ENCODE results near the gene MSRB1. TPM values are rescaled to one million over a fixed set of nuclear protein-coding genes. Genes with fewer than 3 reads are reported as not detected.

Gene MSRB1
- total RNA-seq, 3 donors from 2014 or later (not counting 1 experiment from before 2014, with no cell fraction given): 10.8 to 19.9 (median 14.8) TPM

GRCh38 chr16:1914084-1914608 is 28.9 kb downstream of the MSRB1 start:
- H3K27me3 Mint-ChIP-seq (ENCODE audit: low read depth in 2 of 2): peaks cover 14 to 25% of the 10 kb centered on the region in 2 donors
- DNase-seq: no peak
- WGBS (ENCODE audit: insufficient coverage): 49% methylated on average over 15 of the region's 15 CpGs

GRCh38 chr16:1913327-1914083 is 29.5 kb downstream of the MSRB1 start:
- no peak for TF ChIP-seq CTCF (IDR thresholded peaks at IDR 0.05)
- Mint-ChIP-seq H3K4me1 (no peaks in the 10 kb centered on the region), H3K9me3 (no peaks in the 10 kb centered on the region), H3K36me3 (no peaks in the 10 kb centered on the region), H3K27ac (no peak overlapping the region), H3K4me3 (no peak overlapping the region), H3K27me3 (ENCODE audit: low read depth in 2 of 2) (peaks cover 17 to 26% of the 10 kb centered on the region in 2 donors)
- no peaks in the 10 kb centered on the region for H3K9me3 ChIP-seq (ENCODE audit: control insufficient read depth, insufficient read depth, low read length)
- no peaks in the 10 kb centered on the region for H3K36me3 ChIP-seq (ENCODE audit: control insufficient read depth, insufficient read depth, low read length)
- intact Hi-C loops (cut with micrococcal nuclease): no loop called here
- H3K4me3 ChIP-seq (ENCODE audit: low read length): no peak overlapping the region
- no peak overlapping the region for H3K27ac ChIP-seq (ENCODE audit: low read length)
- DNase-seq: no peak
- no peak for ATAC-seq
- 70% methylated on average over 15 of the region's 21 CpGs for WGBS (ENCODE audit: insufficient coverage)
- peaks cover 11% of the 10 kb centered on the region for H3K27me3 ChIP-seq (ENCODE audit: control insufficient read depth, insufficient read depth, low read length)
- H3K4me1 ChIP-seq (ENCODE audit: control insufficient read depth, insufficient read depth, low read length): no peaks in the 10 kb centered on the region

More at GRCh38 chr16:1914084-1914608, 28.9 kb downstream of the MSRB1 start:
- ATAC-seq: no peak
- Mint-ChIP-seq H3K9me3 (no peaks in the 10 kb centered on the region), H3K36me3 (no peaks in the 10 kb centered on the region), H3K27ac (no peak overlapping the region), H3K4me3 (no peak overlapping the region), H3K4me1 (no peaks in the 10 kb centered on the region)
- H3K27ac ChIP-seq (ENCODE audit: low read length): no peak overlapping the region
- H3K4me3 ChIP-seq (ENCODE audit: low read length): no peak overlapping the region
- TF ChIP-seq CTCF (IDR thresholded peaks at IDR 0.05): no peak
- intact Hi-C loops (cut with micrococcal nuclease): no loop called here
- H3K36me3 ChIP-seq (ENCODE audit: control insufficient read depth, insufficient read depth, low read length): no peaks in the 10 kb centered on the region
- no peaks in the 10 kb centered on the region for H3K9me3 ChIP-seq (ENCODE audit: control insufficient read depth, insufficient read depth, low read length)
- H3K4me1 ChIP-seq (ENCODE audit: control insufficient read depth, insufficient read depth, low read length): no peaks in the 10 kb centered on the region
- peaks cover 11% of the 10 kb centered on the region for H3K27me3 ChIP-seq (ENCODE audit: control insufficient read depth, insufficient read depth, low read length)

GRCh38 chr16:1912215-1912543 is 30.8 kb downstream of the MSRB1 start:
- Mint-ChIP-seq H3K4me1 (no peaks in the 10 kb centered on the region), H3K9me3 (no peaks in the 10 kb centered on the region), H3K27ac (no peak overlapping the region), H3K27me3 (ENCODE audit: low read depth in 2 of 2) (peaks cover 20 to 28% of the 10 kb centered on the region in 2 donors), H3K36me3 (no peaks in the 10 kb centered on the region), H3K4me3 (no peak overlapping the region)
- no peaks in the 10 kb centered on the region for H3K4me1 ChIP-seq (ENCODE audit: control insufficient read depth, insufficient read depth, low read length)
- 87% methylated on average over 17 of the region's 17 CpGs for WGBS (ENCODE audit: insufficient coverage)
- no peak overlapping the region for H3K27ac ChIP-seq (ENCODE audit: low read length)
- TF ChIP-seq CTCF (IDR thresholded peaks at IDR 0.05): no peak
- H3K27me3 ChIP-seq (ENCODE audit: control insufficient read depth, insufficient read depth, low read length): peaks cover 6% of the 10 kb centered on the region
- DNase-seq (no peak), ATAC-seq (no peak)
- no peaks in the 10 kb centered on the region for H3K9me3 ChIP-seq (ENCODE audit: control insufficient read depth, insufficient read depth, low read length)
- H3K4me3 ChIP-seq (ENCODE audit: low read length): no peak overlapping the region
- no peaks in the 10 kb centered on the region for H3K36me3 ChIP-seq (ENCODE audit: control insufficient read depth, insufficient read depth, low read length)
- intact Hi-C loops (cut with micrococcal nuclease): no loop called here

All from natural killer cell (primary cell).